Ovary (tissue), 3 donors: ENCODE measurements around the gene TNS3.

Experiments
- EP300 ChIP-seq: sonication (generic); formaldehyde crosslinking; IDR thresholded peaks from one replicate; pipeline ENCODE4 v1.6.1; 2017; ENCODE audit warnings: antibody characterized with exemption
- POLR2A ChIP-seq: fragments of 450-650 bp; IDR thresholded peaks from one replicate; pipeline ENCODE4 v1.6.1; 2017; ENCODE audit warnings: antibody characterized with exemption, mild to moderate bottlenecking, moderate library complexity
- TF ChIP-seq, protein P1 (sequence below), 3 donors: fragments of 450-650 bp in 2 of 3; fragments of 200-600 bp in 1 of 3; IDR thresholded peaks; one replicate each; pipeline versions ENCODE4 v1.5.1 to v1.8.0; 2016 to 2022; ENCODE audit warnings: antibody characterized with exemption in 3 of 3, mild to moderate bottlenecking in 1 of 3
- donor health status: DM: no; HTN: no; CAD: no.

DNA sequence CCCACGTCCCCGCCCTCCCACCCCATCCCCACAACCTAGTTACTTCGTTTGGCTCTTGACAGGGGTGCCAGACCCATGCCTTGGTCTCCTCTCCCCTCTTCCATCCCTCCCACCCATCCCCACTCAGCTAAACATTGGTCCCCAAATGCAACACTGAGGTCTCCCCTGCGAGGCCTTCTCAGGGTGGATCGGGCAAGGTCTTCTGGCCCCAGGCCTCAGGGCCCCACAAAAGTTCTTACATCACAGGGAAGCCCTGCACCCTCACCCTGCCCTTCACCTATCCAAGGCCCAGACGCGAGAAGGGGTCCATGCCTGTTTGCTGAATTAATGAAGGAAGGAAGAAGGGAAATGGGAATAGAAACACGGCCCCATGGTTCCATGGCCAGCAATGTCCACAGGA, 32.0 kb downstream of the TNS3 start:
- TF ChIP-seq, protein P1, sequence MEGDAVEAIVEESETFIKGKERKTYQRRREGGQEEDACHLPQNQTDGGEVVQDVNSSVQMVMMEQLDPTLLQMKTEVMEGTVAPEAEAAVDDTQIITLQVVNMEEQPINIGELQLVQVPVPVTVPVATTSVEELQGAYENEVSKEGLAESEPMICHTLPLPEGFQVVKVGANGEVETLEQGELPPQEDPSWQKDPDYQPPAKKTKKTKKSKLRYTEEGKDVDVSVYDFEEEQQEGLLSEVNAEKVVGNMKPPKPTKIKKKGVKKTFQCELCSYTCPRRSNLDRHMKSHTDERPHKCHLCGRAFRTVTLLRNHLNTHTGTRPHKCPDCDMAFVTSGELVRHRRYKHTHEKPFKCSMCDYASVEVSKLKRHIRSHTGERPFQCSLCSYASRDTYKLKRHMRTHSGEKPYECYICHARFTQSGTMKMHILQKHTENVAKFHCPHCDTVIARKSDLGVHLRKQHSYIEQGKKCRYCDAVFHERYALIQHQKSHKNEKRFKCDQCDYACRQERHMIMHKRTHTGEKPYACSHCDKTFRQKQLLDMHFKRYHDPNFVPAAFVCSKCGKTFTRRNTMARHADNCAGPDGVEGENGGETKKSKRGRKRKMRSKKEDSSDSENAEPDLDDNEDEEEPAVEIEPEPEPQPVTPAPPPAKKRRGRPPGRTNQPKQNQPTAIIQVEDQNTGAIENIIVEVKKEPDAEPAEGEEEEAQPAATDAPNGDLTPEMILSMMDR (IDR thresholded peaks at IDR 0.05): no peak
- TF ChIP-seq EP300: no peak
- TF ChIP-seq POLR2A: no peak
